Naive thymus-derived CD8-positive, alpha-beta T cell (primary cell): ENCODE measurements around the gene ZP2. TPM values are rescaled to one million over a fixed set of nuclear protein-coding genes. Genes with fewer than 3 reads are reported as not detected.
"Not testable (repeated sequence)": the region's sequence is repeated elsewhere in the genome, so short reads cannot be mapped to it uniquely, and the experiment has no call there.

ENCODE experiments used
- ATAC-seq, 2 donors: fragments of 150-1000 bp; cut with Tn5 transposase in 1 of 2; sonication (Bioruptor Pico), chemical (Tn5 transposase) in 1 of 2; 1 replicate in 1 of 2; 2 replicates in 1 of 2; pipeline ENCODE4 v1.10.0; 2021; ENCODE audit warnings: mild to moderate bottlenecking in 2 of 2, moderate library complexity in 2 of 2
- POLR2A ChIA-PET: fragments of 350-600 bp; sonication (Branson Sonifier 250); formaldehyde crosslinking; loops from one replicate; lab custom pipeline; 2021; ENCODE audit warnings: antibody characterized with exemption; lab: Charles Lee
- DNase-seq, 10 donors: peaks; one replicate each; pipeline versions ENCODE4 v3.0.0 to v3.0.0-alpha.2; 2020 to 2022
- H3K27ac Mint-ChIP-seq, 10 donors: one replicate each; pipeline ENCODE4 v1.8.0; 2020 to 2022; ENCODE audit warnings: mild to moderate bottlenecking in 10 of 10, mixed read lengths in 10 of 10, moderate library complexity in 4 of 10, inconsistent platforms in 1 of 10
- H3K27me3 Mint-ChIP-seq, 5 donors: one replicate each; pipeline ENCODE4 v1.8.0; 2021 to 2022; ENCODE audit warnings: mixed read lengths in 5 of 5
- H3K36me3 Mint-ChIP-seq, 3 donors: one replicate each; pipeline ENCODE4 v1.8.0; 2020 to 2022; ENCODE audit warnings: mixed read lengths in 3 of 3, mild to moderate bottlenecking in 2 of 3, inconsistent platforms in 1 of 3
- H3K4me1 Mint-ChIP-seq, 4 donors: one replicate each; pipeline ENCODE4 v1.8.0; 2021 to 2022; ENCODE audit warnings: mixed read lengths in 4 of 4
- H3K4me3 Mint-ChIP-seq, 10 donors: one replicate each; pipeline ENCODE4 v1.8.0; 2020 to 2022; ENCODE audit warnings: mild to moderate bottlenecking in 10 of 10, mixed read lengths in 10 of 10, moderate library complexity in 6 of 10, inconsistent platforms in 1 of 10
- H3K9me3 Mint-ChIP-seq, 9 donors: one replicate each; pipeline ENCODE4 v1.8.0; 2020 to 2022; ENCODE audit warnings: mixed read lengths in 9 of 9, mild to moderate bottlenecking in 3 of 9, inconsistent platforms in 1 of 9, moderate library complexity in 1 of 9
- polyA plus RNA-seq, 3 donors: library from polyadenylated mRNA; unstranded; fragments of 300-500 nt; fragmentation: Illumina TruSeq; gene quantifications; one replicate each; pipeline ENCODE4 v1.2.3, GENCODE V29; 2021
- total RNA-seq, 8 experiments: library from RNA in 2 of 8; stranded (reverse) in 2 of 8; gene quantifications; one replicate each; pipeline ENCODE4 v1.2.3 and lab custom pipeline; 2021 to 2026

Gene ZP2
- total and polyA plus RNA-seq, 5 experiments from 2014 or later = not detected

- ATAC-seq = no peak
Measured at GRCh38 chr16:21164521-21165168, 46.7 kb downstream of the ZP2 start.

DNA sequence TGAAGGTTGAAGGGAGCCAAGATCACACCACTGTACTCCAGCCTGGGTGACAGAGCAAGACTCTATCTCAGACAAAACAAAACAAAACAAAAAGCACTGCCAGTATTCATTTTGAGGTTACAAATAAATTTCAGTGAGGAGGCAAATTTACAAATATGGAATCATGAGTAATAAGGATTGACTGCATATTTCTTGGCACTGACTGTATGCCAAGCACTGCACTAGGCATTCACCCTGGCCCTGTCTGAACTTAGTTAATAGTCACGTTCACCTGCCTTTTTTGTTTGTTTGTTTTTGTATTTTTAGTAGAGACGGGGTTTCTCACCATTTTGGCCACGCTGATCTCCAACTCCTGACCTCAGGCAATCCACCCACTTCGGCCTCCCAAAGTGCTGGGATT lies 47.8 kb downstream of the ZP2 start:
- Mint-ChIP-seq H3K4me1 (peaks cover 9 to 18% (median 12%) of the 10 kb centered on the region in 4 donors), H3K27me3 (no peaks in the 10 kb centered on the region), H3K36me3 (peaks cover 2 to 35% (median 5%) of the 10 kb centered on the region in 3 donors), H3K27ac (peak overlapping the region in 2 of 10 donors; percentile 30 to 51), H3K4me3 (no peak overlapping the region), H3K9me3 (no peaks in the 10 kb centered on the region)
- POLR2A ChIA-PET = no interaction called here
- ATAC-seq (no peak), DNase-seq (no peak)

More at GRCh38 chr16:21164521-21165168, 46.7 kb downstream of the ZP2 start:
- no peak for DNase-seq
- Mint-ChIP-seq H3K27ac (no peak overlapping the region), H3K4me1 (peaks cover 4 to 9% (median 6%) of the 10 kb centered on the region in 4 donors), H3K27me3 (no peaks in the 10 kb centered on the region), H3K9me3 (no peaks in the 10 kb centered on the region), H3K36me3 (peaks cover 2 to 35% (median 5%) of the 10 kb centered on the region in 3 donors), H3K4me3 (no peak overlapping the region)
- POLR2A ChIA-PET = no interaction called here

DNA sequence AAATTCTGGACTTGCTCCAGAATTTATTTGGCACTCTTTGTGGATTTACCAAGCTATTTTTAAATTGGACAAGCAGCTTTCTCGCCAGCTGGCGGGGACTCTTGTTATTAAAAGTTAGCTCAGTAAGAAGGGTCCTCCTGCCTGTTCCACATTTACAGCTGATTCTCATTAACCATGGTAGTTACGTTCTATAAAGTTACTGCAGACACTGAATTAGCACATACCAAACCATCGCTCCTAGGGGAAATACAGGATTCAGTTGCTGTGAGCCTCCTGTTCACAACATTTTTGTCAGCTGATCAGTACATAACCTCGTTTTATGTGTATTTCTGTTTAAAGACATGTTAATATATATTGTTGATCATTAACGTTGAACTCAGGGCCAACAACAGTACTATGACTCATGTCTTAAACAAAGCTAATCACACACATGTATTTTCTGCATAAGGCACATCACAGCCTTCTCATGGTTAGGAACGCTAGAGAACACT lies 48.7 kb downstream of the ZP2 start:
- POLR2A ChIA-PET = no interaction called here
- ATAC-seq (no peak), DNase-seq (no peak)
- no peaks in the 10 kb centered on the region for H3K9me3 Mint-ChIP-seq
- H3K36me3 Mint-ChIP-seq = peaks cover 2 to 35% (median 5%) of the 10 kb centered on the region in 3 donors
- no peak overlapping the region for H3K27ac Mint-ChIP-seq
- H3K4me3 Mint-ChIP-seq = no peak overlapping the region
- no peaks in the 10 kb centered on the region for H3K27me3 Mint-ChIP-seq
- H3K4me1 Mint-ChIP-seq = peaks cover 9 to 24% (median 19%) of the 10 kb centered on the region in 4 donors

GRCh38 chr16:21161211-21161610 lies 50.2 kb downstream of the ZP2 start:
- Mint-ChIP-seq H3K27ac (peak overlapping the region in 2 of 10 donors; percentile 22 to 24), H3K9me3 (no peaks in the 10 kb centered on the region), H3K4me1 (peaks cover 7 to 27% (median 22%) of the 10 kb centered on the region in 4 donors), H3K27me3 (no peaks in the 10 kb centered on the region), H3K36me3 (peaks cover 0 to 31% (median 2%) of the 10 kb centered on the region in 3 donors), H3K4me3 (no peak overlapping the region)
- no peak for DNase-seq
- no peak for ATAC-seq
- POLR2A ChIA-PET = no interaction called here

DNA sequence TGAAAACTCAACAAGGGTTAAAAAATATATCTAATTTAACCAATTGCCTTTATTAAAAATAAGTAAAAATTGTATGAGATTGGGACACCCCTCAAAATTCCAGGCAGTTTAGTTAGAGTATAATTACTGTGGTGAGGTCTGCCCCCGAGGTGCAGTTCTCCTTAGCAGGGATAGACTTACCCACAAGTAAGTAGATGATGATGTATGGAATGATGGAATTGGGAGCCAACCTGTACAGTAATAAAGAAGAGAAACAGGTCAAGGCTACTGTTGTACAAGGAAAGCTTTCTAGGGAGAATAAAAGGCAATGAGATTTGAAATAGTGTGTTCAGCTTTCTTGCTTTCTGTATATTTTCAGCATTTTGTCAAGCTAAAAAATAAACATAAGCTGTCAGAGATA lies 51.1 kb downstream of the ZP2 start:
- peaks cover 0 to 28% (median under 1%) of the 10 kb centered on the region in 3 donors for H3K36me3 Mint-ChIP-seq
- no peak for DNase-seq
- no peaks in the 10 kb centered on the region for H3K9me3 Mint-ChIP-seq
- no peaks in the 10 kb centered on the region for H3K27me3 Mint-ChIP-seq
- peak overlapping the region in 2 of 10 donors; percentile 40 to 43 for H3K4me3 Mint-ChIP-seq
- H3K27ac Mint-ChIP-seq = peak overlapping the region in 3 of 10 donors; percentile 21 to 61 (median 34)
- POLR2A ChIA-PET = no interaction called here
- H3K4me1 Mint-ChIP-seq = peaks cover 7 to 27% (median 22%) of the 10 kb centered on the region in 4 donors
- no peak for ATAC-seq

DNA sequence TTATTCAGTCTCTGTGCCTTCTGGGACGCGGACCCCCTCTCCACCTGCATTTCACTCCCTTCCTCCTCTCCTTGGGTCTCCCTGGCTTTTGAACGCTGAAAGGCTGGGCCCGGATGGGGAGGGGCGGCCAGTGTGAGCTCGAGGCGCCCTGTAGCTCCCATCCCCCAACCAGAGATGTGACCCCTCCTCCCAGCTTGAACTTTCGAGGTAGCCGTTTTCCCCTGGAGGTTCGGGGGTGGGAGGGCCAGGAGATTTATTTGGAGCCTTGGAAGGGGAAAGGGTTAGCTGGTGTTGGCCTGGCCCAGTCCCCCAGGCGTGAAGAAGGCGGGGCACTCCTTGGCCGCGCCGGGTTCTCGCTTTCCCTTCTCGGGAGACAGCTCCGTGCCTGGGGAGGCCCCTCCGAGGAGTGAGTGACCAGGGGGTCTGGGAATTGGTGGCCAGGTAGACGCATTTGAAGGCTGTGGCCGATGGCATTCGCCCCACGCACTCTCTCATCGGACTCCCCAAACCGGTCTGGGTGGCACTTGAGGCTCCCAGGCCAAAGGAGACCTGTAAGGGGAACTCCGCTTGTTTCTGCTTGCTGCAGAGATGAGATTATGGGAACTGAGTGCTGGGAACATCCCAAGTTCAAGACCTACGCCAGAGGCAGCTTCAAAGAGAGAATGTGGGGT lies 52.0 kb downstream of the ZP2 start:
- H3K27me3 Mint-ChIP-seq = no peaks in the 10 kb centered on the region
- peak overlapping the region; percentile 86 to 96 (median 90) for H3K4me3 Mint-ChIP-seq
- H3K27ac Mint-ChIP-seq = peak overlapping the region in 7 of 10 donors; percentile 25 to 90 (median 75)
- ATAC-seq (peak in 1 of 2 donors; percentile 22), DNase-seq (peak in 6 of 10 donors; percentile 6 to 65 (median 12))
- POLR2A ChIA-PET = no interaction called here
- H3K36me3 Mint-ChIP-seq = peaks cover 0 to 22% (median 0%) of the 10 kb centered on the region in 3 donors
- peaks cover 7 to 27% (median 22%) of the 10 kb centered on the region in 4 donors for H3K4me1 Mint-ChIP-seq
- no peaks in the 10 kb centered on the region for H3K9me3 Mint-ChIP-seq

GRCh38 chr16:21158208-21159110 lies 52.9 kb downstream of the ZP2 start, which contains the start of gene LDAF1:
TSS of gene LDAF1 (plus strand) at chr16:21158674. CDS start at chr16:21161183, 2,509 bp downstream.
- DNase-seq (peak; percentile 55 to 79 (median 73)), ATAC-seq (peak; percentile 97 to 98)
- POLR2A ChIA-PET = no interaction called here
- Mint-ChIP-seq H3K4me1 (peaks cover 7 to 27% (median 22%) of the 10 kb centered on the region in 4 donors), H3K9me3 (no peaks in the 10 kb centered on the region), H3K4me3 (peak within 1 kb of the TSS; percentile 86 to 96 (median 90)), H3K27ac (peak within 1 kb of the TSS; percentile 37 to 90 (median 80)), H3K27me3 (no peaks in the 10 kb centered on the region), H3K36me3 (peaks cover 0 to 17% (median 0%) of the 10 kb centered on the region in 3 donors)

DNA sequence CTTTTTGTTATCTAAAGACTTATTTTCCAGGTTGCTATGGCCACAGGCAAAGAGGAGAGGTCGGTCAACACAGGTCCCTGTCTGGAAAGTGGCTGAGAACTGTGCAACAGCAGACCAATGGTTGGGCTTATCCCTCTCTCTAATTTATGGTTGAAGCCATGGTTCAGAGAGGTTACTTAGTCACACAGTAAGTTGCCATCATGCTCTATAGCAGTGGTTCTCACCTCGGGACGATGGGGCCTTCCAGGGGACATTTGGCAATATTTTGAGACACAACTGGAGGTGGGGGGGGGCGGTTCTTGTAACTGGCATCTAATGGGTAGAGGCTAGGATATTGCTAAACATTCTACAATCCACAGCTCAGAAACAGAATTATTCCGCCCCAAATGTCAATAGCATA lies 53.7 kb downstream of the ZP2 start:
- Mint-ChIP-seq H3K9me3 (no peaks in the 10 kb centered on the region), H3K4me3 (peak overlapping the region; percentile 86 to 96 (median 90)), H3K27ac (peak overlapping the region in 5 of 10 donors; percentile 58 to 81 (median 80)), H3K27me3 (no peaks in the 10 kb centered on the region), H3K36me3 (peaks cover 0 to 13% (median 0%) of the 10 kb centered on the region in 3 donors), H3K4me1 (peaks cover 7 to 24% (median 19%) of the 10 kb centered on the region in 4 donors)
- ATAC-seq (no peak), DNase-seq (no peak)
- POLR2A ChIA-PET = no interaction called here

DNA sequence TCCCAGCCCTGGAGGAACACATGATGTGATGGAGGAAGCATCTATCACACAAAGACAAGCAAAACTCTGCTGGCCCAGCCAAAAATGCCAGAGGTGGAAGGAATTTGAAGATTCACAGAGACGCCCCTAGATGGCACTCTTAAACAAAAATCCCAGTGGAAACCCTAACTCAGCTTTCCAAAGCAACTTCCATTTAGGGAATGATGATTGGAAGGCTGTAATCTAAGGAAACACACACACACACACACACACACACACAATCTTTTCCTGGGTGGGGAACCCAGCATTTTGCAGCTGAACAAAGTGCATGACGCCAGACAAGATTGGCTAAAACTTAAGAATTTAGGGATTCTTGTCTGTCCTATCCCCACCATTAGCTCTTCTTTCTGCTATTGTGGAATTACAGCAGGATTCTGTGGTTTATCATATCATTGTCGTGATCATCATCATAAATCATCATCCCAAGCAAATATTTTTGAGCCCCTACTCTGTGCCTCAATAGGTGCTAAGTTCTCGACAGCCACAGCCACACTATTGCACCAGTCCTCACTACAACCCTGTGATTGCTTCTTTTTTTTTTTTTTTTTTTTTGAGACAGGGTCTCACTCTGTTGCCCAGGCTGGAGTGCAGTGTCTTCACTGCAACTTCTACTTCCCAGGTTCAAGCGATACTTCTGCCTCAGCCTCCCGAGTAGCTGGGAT lies 54.5 kb downstream of the ZP2 start:
- no peaks in the 10 kb centered on the region for H3K27me3 Mint-ChIP-seq
- H3K9me3 Mint-ChIP-seq = no peaks in the 10 kb centered on the region
- H3K4me1 Mint-ChIP-seq = peaks cover 7 to 22% (median 19%) of the 10 kb centered on the region in 4 donors
- DNase-seq = peak in 1 of 10 donors; percentile 9
- ATAC-seq = no peak
- H3K36me3 Mint-ChIP-seq = peaks cover 0 to 9% (median 0%) of the 10 kb centered on the region in 3 donors
- peak overlapping the region in 6 of 10 donors; percentile 18 to 94 (median 44) for H3K4me3 Mint-ChIP-seq
- H3K27ac Mint-ChIP-seq = peak overlapping the region in 1 of 10 donors; percentile 20
- POLR2A ChIA-PET = interaction anchor here (0.6 kb wide), 1 partner anchor 397 kb away, joined by 6 read pairs; no protein-coding TSS in a partner anchor

DNA sequence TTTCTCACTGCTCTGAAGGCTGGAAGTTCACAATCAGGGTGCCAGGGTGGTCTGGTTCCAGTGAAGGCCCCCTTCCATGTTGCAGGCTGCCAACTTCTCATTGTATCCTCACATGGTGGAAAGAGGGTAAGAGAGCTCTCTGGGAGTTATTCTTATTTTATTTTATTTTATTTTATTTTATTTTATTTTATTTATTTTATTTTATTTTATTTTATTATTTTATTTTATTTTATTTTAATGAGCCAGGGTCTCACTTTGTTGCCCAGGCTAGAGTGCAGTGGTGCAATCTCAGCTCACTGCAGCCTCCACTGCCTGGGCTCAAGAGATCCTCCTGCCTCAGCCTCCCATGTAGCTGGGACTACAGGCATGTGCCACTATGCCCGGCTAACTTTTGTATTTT lies 55.4 kb downstream of the ZP2 start:
- H3K27me3 Mint-ChIP-seq, ATAC-seq, H3K9me3 Mint-ChIP-seq, H3K27ac Mint-ChIP-seq, H3K4me3 Mint-ChIP-seq, POLR2A ChIA-PET, DNase-seq, H3K36me3 Mint-ChIP-seq: not testable (repeated sequence)
- peaks cover 7 to 22% (median 19%) of the 10 kb centered on the region in 4 donors for H3K4me1 Mint-ChIP-seq

DNA sequence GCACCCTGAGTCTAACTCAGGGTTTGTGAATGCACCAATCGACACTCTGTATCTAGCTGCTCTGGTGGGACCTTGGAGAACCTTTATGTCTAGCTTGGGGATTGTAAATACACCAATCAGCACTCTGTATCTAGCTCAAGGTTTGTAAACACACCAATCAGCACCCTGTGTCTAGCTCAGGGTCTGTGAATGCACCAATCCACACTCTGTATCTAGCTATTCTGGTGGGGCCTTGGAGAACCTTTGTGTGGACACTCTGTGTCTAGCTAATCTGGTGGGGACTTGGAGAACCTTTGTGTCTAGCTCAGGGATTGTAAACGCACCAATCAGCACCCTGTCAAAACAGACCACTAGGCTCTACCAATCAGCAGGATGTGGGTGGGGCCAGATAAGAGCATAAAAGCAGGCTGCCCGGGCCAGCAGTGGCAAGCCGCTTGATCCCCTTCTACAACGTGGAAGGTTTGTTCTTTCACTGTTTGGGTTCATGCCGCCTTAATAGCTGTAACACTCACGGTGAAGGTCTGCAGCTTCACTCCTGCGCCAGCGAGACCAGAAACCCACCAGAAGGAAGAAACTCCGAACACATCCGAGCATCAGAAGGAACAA lies 58.1 kb downstream of the ZP2 start:
- ATAC-seq, H3K4me3 Mint-ChIP-seq, H3K9me3 Mint-ChIP-seq, H3K36me3 Mint-ChIP-seq, POLR2A ChIA-PET, DNase-seq: not testable (repeated sequence)
- H3K4me1 Mint-ChIP-seq = peaks cover 2 to 11% (median 6%) of the 10 kb centered on the region in 4 donors
- H3K27me3 Mint-ChIP-seq = peaks cover 3 to 16% (median 10%) of the 10 kb centered on the region in 5 donors
- H3K27ac Mint-ChIP-seq = peak overlapping the region in 1 of 10 donors; percentile 78
